Stimulated activated CD4-positive, alpha-beta T cell treated with anti-CD3 and anti-CD28 coated beads, Interleukin-12 subunit alpha, Interleukin-12 subunit beta, amount 100 ng/mL, for 48 hours (primary cell): Measurements from ENCODE around the gene RAD51AP2.

ENCODE experiments used
- DNase-seq, 3 donors: peaks; one replicate each; pipeline ENCODE4 v3.0.0-alpha.2; 2020; ENCODE audit warnings: low read depth in 2 of 3, low spot score in 1 of 3

Gene RAD51AP2

GRCh38 chr2:17470855-17471641 lies 47.2 kb downstream of the RAD51AP2 start:
- no peak for DNase-seq

GRCh38 chr2:17461087-17461475 lies 57.2 kb downstream of the RAD51AP2 start:
- no peak for DNase-seq
